CD4-positive, alpha-beta memory T cell (primary cell): ENCODE data around the gene SRCIN1. TPM values are rescaled to one million over a fixed set of nuclear protein-coding genes. Genes with fewer than 3 reads are reported as not detected.

ENCODE experiments used
- CTCF ChIA-PET: fragments of 350-600 bp; sonication (Branson Sonifier 250); formaldehyde crosslinking; loops from one replicate; lab custom pipeline; 2021; ENCODE audit warnings: inconsistent platforms; ENCODE audit not compliant: partially characterized antibody; lab: Charles Lee
- POLR2A ChIA-PET: fragments of 350-600 bp; sonication (Branson Sonifier 250); formaldehyde crosslinking; loops from one replicate; lab custom pipeline; 2021; ENCODE audit not compliant: partially characterized antibody; lab: Charles Lee
- DNase-seq, 5 donors: peaks; one replicate each; pipeline versions ENCODE4 v3.0.0 to v3.0.0-alpha.2; 2020 to 2022; ENCODE audit warnings: mixed read lengths in 1 of 5
- H3K27ac ChIP-seq: one replicate; pipeline ENCODE4 v1.7.0; 2013; ENCODE audit warnings: low read depth, low read length
- H3K27me3 ChIP-seq: 2 replicates; pipeline ENCODE4 v1.7.0; 2013; ENCODE audit warnings: mild to moderate bottlenecking, low read length, moderate library complexity; ENCODE audit not compliant: insufficient read depth
- H3K36me3 ChIP-seq: 2 replicates; pipeline ENCODE4 v1.7.0; 2013; ENCODE audit warnings: mild to moderate bottlenecking, low read length, moderate library complexity; ENCODE audit not compliant: insufficient read depth
- H3K4me1 ChIP-seq: 2 replicates; pipeline ENCODE4 v1.7.0; 2013; ENCODE audit warnings: mild to moderate bottlenecking, low read length, moderate library complexity; ENCODE audit not compliant: insufficient read depth
- H3K4me3 ChIP-seq, 2 donors: one replicate each; pipeline ENCODE4 v1.7.0; 2013; ENCODE audit warnings: low read length in 2 of 2, mild to moderate bottlenecking in 1 of 2
- H3K9me3 ChIP-seq, 2 donors: one replicate each; pipeline ENCODE4 v1.7.0; 2013; ENCODE audit warnings: low read length in 2 of 2, control low read depth in 1 of 2; ENCODE audit not compliant: control insufficient read depth in 1 of 2
- H3K27ac Mint-ChIP-seq, 7 donors: one replicate each; pipeline ENCODE4 v1.8.0; 2020 to 2021; ENCODE audit warnings: mixed read lengths in 7 of 7, mild to moderate bottlenecking in 6 of 7, inconsistent platforms in 3 of 7, moderate library complexity in 3 of 7
- H3K27me3 Mint-ChIP-seq, 2 donors: one replicate each; pipeline ENCODE4 v1.8.0; 2020 to 2021; ENCODE audit warnings: mixed read lengths in 2 of 2
- H3K36me3 Mint-ChIP-seq, 2 donors: one replicate each; pipeline ENCODE4 v1.8.0; 2020 to 2021; ENCODE audit warnings: mixed read lengths in 2 of 2, inconsistent platforms in 1 of 2, mild to moderate bottlenecking in 1 of 2
- H3K4me1 Mint-ChIP-seq, 4 donors: one replicate each; pipeline ENCODE4 v1.8.0; 2020 to 2021; ENCODE audit warnings: mixed read lengths in 4 of 4, mild to moderate bottlenecking in 1 of 4
- H3K4me3 Mint-ChIP-seq, 8 donors: one replicate each; pipeline ENCODE4 v1.8.0; 2020 to 2021; ENCODE audit warnings: mixed read lengths in 8 of 8, mild to moderate bottlenecking in 7 of 8, moderate library complexity in 6 of 8, inconsistent platforms in 3 of 8
- H3K9me3 Mint-ChIP-seq, 8 donors: one replicate each; pipeline ENCODE4 v1.8.0; 2020 to 2021; ENCODE audit warnings: mixed read lengths in 8 of 8, mild to moderate bottlenecking in 5 of 8, inconsistent platforms in 3 of 8, moderate library complexity in 1 of 8
- intact Hi-C: fragments of 100-400 bp; cut with micrococcal nuclease; formaldehyde crosslinking; loops from one replicate; pipeline ENCODE4 v1.15.1; 2023
- polyA plus RNA-seq, 2 donors: library from polyadenylated mRNA; unstranded; fragments of 300-500 nt; fragmentation: Illumina TruSeq; gene quantifications; one replicate each; pipeline ENCODE4 v1.2.3, GENCODE V29; 2021
- total RNA-seq, 2 experiments: library from RNA; stranded (reverse); gene quantifications; one replicate each; pipeline ENCODE4 v1.2.3, GENCODE V29; 2021

Gene SRCIN1
- total and polyA plus RNA-seq, 4 experiments from 2014 or later = 0.28 to 0.79 TPM; not detected in 2

DNA sequence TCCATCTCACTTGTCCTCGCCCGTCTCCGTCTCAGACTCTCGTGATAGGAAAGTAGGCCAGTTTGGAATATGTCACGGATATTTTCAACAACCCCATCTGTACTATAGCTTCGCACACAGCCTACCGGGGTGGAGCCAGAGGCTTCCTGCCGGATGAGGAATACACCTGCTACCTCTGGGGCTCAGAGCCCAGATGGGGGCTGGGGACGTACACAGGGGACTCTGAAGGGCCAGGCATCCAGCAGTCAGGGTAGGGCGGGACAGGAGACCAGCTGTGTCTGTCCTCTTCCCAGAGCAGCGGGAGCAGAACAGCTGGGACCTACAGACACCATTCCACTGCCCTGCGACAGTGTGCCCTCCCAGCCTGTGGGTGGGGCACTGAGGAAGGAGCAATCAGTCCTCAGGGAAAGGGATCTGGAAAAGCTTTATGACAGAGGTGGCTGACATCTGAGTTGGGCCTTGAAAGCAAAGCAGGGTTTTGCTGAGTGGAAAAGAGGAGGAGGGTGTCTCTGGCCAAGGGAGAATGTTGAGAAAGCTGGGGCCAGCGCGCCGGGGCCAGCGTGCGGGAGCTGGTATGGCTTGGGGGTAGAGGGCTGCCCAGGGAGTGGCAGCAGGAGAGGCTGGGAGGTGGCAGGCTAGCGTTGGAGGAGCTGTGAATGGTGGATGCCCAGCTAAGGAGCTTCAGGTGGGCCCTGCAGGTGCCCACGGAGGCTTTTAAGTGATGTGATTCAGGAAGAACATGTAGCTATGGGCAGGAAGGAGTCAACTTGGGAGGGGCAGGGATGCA is 11.5 kb upstream of the SRCIN1 start:
- no peaks in the 10 kb centered on the region for H3K4me1 Mint-ChIP-seq
- no peaks in the 10 kb centered on the region for H3K9me3 ChIP-seq
- no peak overlapping the region for H3K4me3 Mint-ChIP-seq
- no peak overlapping the region for H3K27ac Mint-ChIP-seq
- H3K36me3 ChIP-seq = no peaks in the 10 kb centered on the region
- H3K27me3 Mint-ChIP-seq = peaks cover 29 to 35% of the 10 kb centered on the region in 2 donors
- DNase-seq = peak in 1 of 5 donors; percentile 8
- H3K9me3 Mint-ChIP-seq = peaks cover 0 to 3% (median under 1%) of the 10 kb centered on the region in 8 donors
- no peak overlapping the region for H3K4me3 ChIP-seq
- intact Hi-C loops = no loop called here
- H3K36me3 Mint-ChIP-seq = no peaks in the 10 kb centered on the region
- ChIA-PET CTCF (interaction anchor here (0.9 to 1.3 kb wide), 2 partner anchors 11 to 19 kb away, joined by 3 to 4 read pairs; no protein-coding TSS in a partner anchor), POLR2A (no interaction called here)
- peaks cover 1% of the 10 kb centered on the region for H3K27me3 ChIP-seq
- no peak overlapping the region for H3K27ac ChIP-seq
- no peaks in the 10 kb centered on the region for H3K4me1 ChIP-seq

DNA sequence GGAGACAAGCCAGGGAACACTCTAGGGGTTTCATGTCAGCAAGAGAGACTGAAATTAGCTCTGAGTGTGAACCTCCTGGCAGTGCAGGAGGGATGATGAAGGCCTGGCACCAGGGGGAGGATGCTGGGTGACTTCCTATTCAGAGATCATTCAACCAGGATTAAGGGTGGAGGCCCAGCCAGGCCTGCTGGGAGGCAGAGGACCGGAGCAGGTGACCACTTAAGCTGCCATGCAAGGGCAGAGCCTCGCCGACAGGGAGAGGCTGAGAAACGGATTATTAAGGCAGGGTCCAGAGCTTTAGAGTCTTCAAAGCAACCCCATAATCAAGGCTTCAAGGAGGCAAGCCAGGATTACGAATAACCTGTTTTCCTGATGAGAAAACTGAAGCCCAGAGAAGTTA is 10.6 kb upstream of the SRCIN1 start:
- no peak for DNase-seq
- H3K4me3 Mint-ChIP-seq = no peak overlapping the region
- CTCF ChIA-PET = interaction anchor here (1.3 kb wide), 1 partner anchor 10 kb away, joined by 4 read pairs; no protein-coding TSS in a partner anchor
- Histone ChIP-seq H3K27ac (no peak overlapping the region), H3K9me3 (no peaks in the 10 kb centered on the region), H3K36me3 (no peaks in the 10 kb centered on the region), H3K4me1 (no peaks in the 10 kb centered on the region), H3K4me3 (no peak overlapping the region), H3K27me3 (peaks cover 7% of the 10 kb centered on the region)
- POLR2A ChIA-PET = interaction anchor here (0.6 kb wide), 1 partner anchor 274 kb away, joined by 6 read pairs; no protein-coding TSS in a partner anchor
- intact Hi-C loops = no loop called here
- H3K36me3 Mint-ChIP-seq = no peaks in the 10 kb centered on the region
- H3K27me3 Mint-ChIP-seq = peaks cover 32 to 41% of the 10 kb centered on the region in 2 donors
- H3K27ac Mint-ChIP-seq = no peak overlapping the region
- H3K4me1 Mint-ChIP-seq = no peaks in the 10 kb centered on the region
- H3K9me3 Mint-ChIP-seq = peaks cover 0 to 8% (median 4%) of the 10 kb centered on the region in 8 donors

DNA sequence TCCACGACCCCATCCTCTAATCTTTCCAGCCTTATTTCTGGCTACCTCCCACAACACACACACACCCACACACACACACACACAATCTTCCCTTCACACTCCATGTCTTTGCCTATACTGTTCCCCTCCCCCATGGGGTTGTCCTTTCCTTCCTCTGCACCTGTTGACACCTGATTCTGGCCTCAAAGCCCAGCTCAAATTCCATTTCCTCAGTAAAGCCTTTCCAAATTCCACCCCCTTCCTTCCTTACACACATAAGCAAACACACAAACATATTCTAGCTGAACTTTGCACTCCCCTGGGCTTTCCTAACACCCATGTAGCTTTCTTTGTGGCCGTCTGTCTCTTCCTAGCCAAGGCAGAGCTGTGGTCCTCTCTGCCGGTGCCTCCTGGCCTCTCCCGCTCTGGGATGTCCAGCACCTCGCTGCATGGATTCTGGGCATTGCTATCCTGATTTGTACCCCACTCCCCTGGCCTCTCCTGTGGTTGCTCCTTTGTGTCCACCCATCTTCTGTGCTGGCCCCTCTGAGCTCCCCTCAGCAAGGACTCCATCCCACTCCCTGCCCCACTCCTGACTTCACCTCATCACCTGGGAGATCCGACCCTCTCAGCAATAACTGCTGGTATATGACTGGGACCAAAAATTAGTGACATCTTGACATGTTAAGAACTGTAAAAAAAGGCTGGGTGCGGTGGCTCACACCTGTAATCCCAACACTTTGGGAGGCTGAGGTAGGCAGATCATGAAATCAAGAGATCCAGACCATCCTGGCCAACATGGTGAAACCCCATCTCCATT is 8.4 kb upstream of the SRCIN1 start:
- intact Hi-C loops = no loop called here
- POLR2A ChIA-PET = no interaction called here
- H3K27me3 Mint-ChIP-seq = peaks cover 31 to 44% of the 10 kb centered on the region in 2 donors

DNA sequence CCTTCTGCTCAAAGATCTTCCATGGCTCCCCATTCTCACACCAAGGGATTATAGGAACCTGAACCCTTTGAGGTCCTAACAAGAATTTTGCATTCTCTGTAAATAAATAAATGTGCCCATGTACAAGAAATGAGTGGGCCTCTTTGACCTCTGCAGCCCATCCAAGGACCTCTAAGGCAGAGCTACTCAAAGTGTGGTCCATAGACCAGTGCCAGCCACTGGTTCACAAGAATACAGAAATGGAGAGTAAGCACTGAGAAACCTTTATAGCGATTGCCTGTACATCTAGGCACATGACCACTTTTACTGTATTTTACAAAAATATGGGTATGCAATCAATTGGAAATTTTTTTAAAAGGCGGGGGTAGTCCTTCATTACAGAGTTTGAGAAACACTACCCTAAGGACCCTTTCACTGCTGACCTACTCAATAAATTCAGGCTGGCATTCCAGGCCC is 7.8 kb upstream of the SRCIN1 start:
- CTCF ChIA-PET = no interaction called here
- Mint-ChIP-seq H3K9me3 (peaks cover 0 to 8% (median 4%) of the 10 kb centered on the region in 8 donors), H3K27me3 (peaks cover 34 to 50% of the 10 kb centered on the region in 2 donors)

More for the DNA sequence above, 8.4 kb upstream of the SRCIN1 start:
- DNase-seq = no peak
- Mint-ChIP-seq H3K27ac (no peak overlapping the region), H3K4me1 (no peaks in the 10 kb centered on the region), H3K36me3 (no peaks in the 10 kb centered on the region), H3K9me3 (peaks cover 0 to 8% (median 4%) of the 10 kb centered on the region in 8 donors), H3K4me3 (no peak overlapping the region)
- peaks cover 19% of the 10 kb centered on the region for H3K27me3 ChIP-seq
- no peak overlapping the region for H3K27ac ChIP-seq
- CTCF ChIA-PET = no interaction called here
- no peaks in the 10 kb centered on the region for H3K4me1 ChIP-seq
- H3K36me3 ChIP-seq = no peaks in the 10 kb centered on the region
- H3K9me3 ChIP-seq = no peaks in the 10 kb centered on the region
- H3K4me3 ChIP-seq = no peak overlapping the region

DNA sequence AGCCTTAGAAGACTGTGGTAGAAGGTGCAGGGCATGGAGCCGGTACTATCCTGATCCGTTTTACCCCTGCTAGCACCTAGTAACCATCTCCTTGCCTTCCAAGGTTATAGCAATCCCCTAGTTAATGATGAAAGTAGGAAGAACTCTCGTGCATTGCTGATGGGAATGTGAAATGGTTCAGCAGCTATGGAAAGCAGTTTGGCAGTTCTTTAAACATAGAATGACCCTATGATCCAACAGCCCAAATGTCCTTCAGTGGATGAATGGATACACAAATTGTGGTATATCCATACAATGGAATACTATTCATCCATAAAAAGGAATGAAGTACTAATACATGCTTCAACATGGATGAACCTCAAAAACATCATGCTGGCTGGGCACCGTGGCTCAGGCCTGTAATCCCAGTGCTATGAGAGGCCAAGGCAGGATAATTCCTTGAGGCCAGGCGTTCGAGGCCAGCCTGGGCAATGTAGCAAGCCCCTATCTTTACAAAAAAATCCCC is 6.2 kb upstream of the SRCIN1 start:
- H3K4me1 Mint-ChIP-seq = peaks cover under 1 to 12% (median 5%) of the 10 kb centered on the region in 4 donors
- peaks cover 42% of the 10 kb centered on the region for H3K27me3 ChIP-seq
- no peaks in the 10 kb centered on the region for H3K9me3 ChIP-seq
- no peak overlapping the region for H3K27ac Mint-ChIP-seq
- no peak overlapping the region for H3K4me3 Mint-ChIP-seq
- H3K36me3 Mint-ChIP-seq = no peaks in the 10 kb centered on the region
- no peak overlapping the region for H3K4me3 ChIP-seq
- no peaks in the 10 kb centered on the region for H3K36me3 ChIP-seq
- H3K27ac ChIP-seq = no peak overlapping the region
- H3K9me3 Mint-ChIP-seq = peaks cover 0 to 8% (median 4%) of the 10 kb centered on the region in 8 donors
- H3K27me3 Mint-ChIP-seq = peaks cover 49 to 60% of the 10 kb centered on the region in 2 donors
- DNase-seq = no peak
- H3K4me1 ChIP-seq = peaks cover 4% of the 10 kb centered on the region
- ChIA-PET CTCF (no interaction called here), POLR2A (no interaction called here)
- intact Hi-C loops = no loop called here

More for the DNA sequence above, 7.8 kb upstream of the SRCIN1 start:
- no peak for DNase-seq
- POLR2A ChIA-PET = no interaction called here
- intact Hi-C loops = no loop called here
- H3K27ac Mint-ChIP-seq = no peak overlapping the region
- no peaks in the 10 kb centered on the region for H3K4me1 Mint-ChIP-seq
- H3K36me3 ChIP-seq = no peaks in the 10 kb centered on the region
- H3K4me3 Mint-ChIP-seq = no peak overlapping the region
- no peaks in the 10 kb centered on the region for H3K9me3 ChIP-seq
- H3K27me3 ChIP-seq = peaks cover 26% of the 10 kb centered on the region
- H3K4me1 ChIP-seq = no peaks in the 10 kb centered on the region
- no peaks in the 10 kb centered on the region for H3K36me3 Mint-ChIP-seq
- no peak overlapping the region for H3K4me3 ChIP-seq
- H3K27ac ChIP-seq = no peak overlapping the region

DNA sequence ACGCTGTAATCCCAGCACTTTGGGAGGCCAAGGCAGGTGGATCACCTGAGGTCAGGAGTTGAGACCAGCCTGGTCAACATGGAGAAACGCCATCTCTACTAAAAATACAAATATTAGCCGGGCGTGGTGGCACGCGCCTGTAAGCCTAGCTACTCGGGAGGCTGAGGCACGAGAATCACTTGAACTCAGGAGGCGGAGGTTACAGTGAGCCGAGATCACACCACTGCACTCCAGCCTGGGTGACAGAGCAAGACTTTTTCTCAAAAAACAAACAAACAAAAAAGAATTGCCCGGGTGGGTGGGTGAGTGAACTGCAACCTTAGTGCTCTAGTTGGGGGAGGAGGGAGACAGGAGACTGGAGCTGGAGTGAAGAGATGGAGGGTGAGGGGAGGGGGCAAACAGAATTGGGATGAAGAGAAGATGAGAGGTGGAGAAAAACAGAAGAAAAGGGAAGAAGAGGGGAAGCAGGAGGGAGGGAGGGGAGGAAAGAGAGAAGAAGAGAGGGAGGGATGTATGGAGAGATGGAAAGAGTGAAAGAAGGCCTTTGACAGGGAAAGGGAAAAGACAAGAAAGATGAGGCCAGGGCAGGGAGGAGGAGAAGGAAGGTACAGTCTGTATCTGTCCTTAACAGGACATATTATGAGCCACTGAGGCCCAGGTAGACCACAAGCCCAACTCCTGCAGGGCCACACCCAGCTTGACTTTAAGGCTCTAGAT is 5.5 kb upstream of the SRCIN1 start:
- no peaks in the 10 kb centered on the region for H3K36me3 Mint-ChIP-seq
- Histone ChIP-seq H3K4me3 (no peak overlapping the region), H3K27ac (no peak overlapping the region), H3K4me1 (peaks cover 11% of the 10 kb centered on the region), H3K36me3 (no peaks in the 10 kb centered on the region), H3K27me3 (peaks cover 49% of the 10 kb centered on the region), H3K9me3 (no peaks in the 10 kb centered on the region)
- DNase-seq = no peak
- H3K27me3 Mint-ChIP-seq = peaks cover 51 to 65% of the 10 kb centered on the region in 2 donors
- peaks cover 0 to 8% (median 4%) of the 10 kb centered on the region in 8 donors for H3K9me3 Mint-ChIP-seq
- no peak overlapping the region for H3K27ac Mint-ChIP-seq
- POLR2A ChIA-PET = no interaction called here
- H3K4me3 Mint-ChIP-seq = no peak overlapping the region
- CTCF ChIA-PET = no interaction called here
- H3K4me1 Mint-ChIP-seq = peaks cover 2 to 14% (median 9%) of the 10 kb centered on the region in 4 donors
- intact Hi-C loops = no loop called here
